Kidney epithelial cell (primary cell): ENCODE data around the gene MAP1S. TPM values are rescaled to one million over a fixed set of nuclear protein-coding genes. Genes with fewer than 3 reads are reported as not detected.
A peak's percentile ranks its signal among the peaks of the same experiment; 100 is the strongest.

Experiments
- DNase-seq: peaks from one replicate; pipeline ENCODE4 v3.0.0-alpha.2; 2010; ENCODE audit warnings: low read depth
- H3K27me3 ChIP-seq: 2 replicates; pipeline ENCODE4 v1.6.0; 2011; ENCODE audit warnings: low read length; ENCODE audit not compliant: control insufficient read depth, insufficient read depth
- H3K36me3 ChIP-seq: 2 replicates; pipeline ENCODE4 v1.5.1; 2011; ENCODE audit warnings: low read length; ENCODE audit not compliant: control insufficient read depth, insufficient read depth
- H3K4me3 ChIP-seq: 2 replicates; pipeline ENCODE4 v1.5.1; 2011; ENCODE audit warnings: low read depth, mild to moderate bottlenecking, control low read depth, low read length
- CTCF ChIP-seq: IDR thresholded peaks from 2 replicates; pipeline ENCODE4 v1.5.1; 2011; ENCODE audit warnings: mild to moderate bottlenecking, moderate library complexity, low read length, control low read depth, inconsistent platforms; ENCODE audit not compliant: insufficient read depth, poor library complexity, severe bottlenecking
- total RNA-seq: library from RNA; depleted of rRNA; stranded (reverse); fragments of >200 nt; gene quantifications from 2 replicates; pipeline ENCODE4 v1.2.3, GENCODE V29; 2015

The MAP1S gene
- total RNA-seq, 1 donor from 2014 or later, result 43.1 TPM

DNA sequence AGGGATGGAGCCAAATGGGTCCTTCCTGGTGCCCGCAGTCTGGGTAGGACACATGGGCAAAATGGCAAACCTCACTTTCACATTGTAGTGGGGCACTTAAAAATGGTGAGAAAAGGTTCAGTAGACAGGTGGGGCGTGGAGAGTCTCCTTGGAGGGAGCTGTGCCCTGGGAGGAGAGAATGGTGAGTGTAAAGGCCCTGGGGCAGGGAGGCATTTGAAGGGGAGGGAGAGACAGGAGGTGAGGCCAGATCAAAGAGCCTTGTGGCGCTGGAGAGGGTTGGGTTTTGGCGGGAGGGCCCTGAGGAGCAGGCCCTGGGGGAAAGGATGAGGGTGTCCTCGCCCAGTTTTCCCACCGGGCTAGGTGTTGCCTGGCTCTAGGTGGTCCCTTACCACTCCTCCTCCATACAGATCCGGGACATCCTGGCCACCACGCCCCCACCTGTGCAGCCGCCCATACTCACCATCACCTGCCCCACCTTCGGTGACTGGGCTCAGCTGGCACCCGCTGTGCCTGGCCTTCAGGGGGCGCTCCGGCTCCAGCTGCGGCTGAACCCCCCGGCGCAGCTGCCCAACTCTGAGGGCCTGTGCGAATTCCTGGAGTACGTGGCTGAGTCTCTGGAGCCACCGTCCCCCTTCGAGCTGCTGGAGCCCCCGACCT is 6.3 kb downstream of the MAP1S start:
- TF ChIP-seq CTCF, result peak; percentile 40
- H3K36me3 ChIP-seq, result peaks cover 3% of the 10 kb centered on the region
- DNase-seq, result no peak
- no peaks in the 10 kb centered on the region for H3K27me3 ChIP-seq
- H3K4me3 ChIP-seq, result no peak overlapping the region

GRCh38 chr19:17726136-17726741 is 7.0 kb downstream of the MAP1S start:
- no peak for DNase-seq
- no peak overlapping the region for H3K4me3 ChIP-seq
- peaks cover 3% of the 10 kb centered on the region for H3K36me3 ChIP-seq
- no peak for TF ChIP-seq CTCF
- no peaks in the 10 kb centered on the region for H3K27me3 ChIP-seq

GRCh38 chr19:17726964-17727773 is 7.9 kb downstream of the MAP1S start:
- Histone ChIP-seq H3K27me3 (no peaks in the 10 kb centered on the region), H3K36me3 (peaks cover 3% of the 10 kb centered on the region), H3K4me3 (no peak overlapping the region)
- no peak for TF ChIP-seq CTCF
- DNase-seq, result no peak

DNA sequence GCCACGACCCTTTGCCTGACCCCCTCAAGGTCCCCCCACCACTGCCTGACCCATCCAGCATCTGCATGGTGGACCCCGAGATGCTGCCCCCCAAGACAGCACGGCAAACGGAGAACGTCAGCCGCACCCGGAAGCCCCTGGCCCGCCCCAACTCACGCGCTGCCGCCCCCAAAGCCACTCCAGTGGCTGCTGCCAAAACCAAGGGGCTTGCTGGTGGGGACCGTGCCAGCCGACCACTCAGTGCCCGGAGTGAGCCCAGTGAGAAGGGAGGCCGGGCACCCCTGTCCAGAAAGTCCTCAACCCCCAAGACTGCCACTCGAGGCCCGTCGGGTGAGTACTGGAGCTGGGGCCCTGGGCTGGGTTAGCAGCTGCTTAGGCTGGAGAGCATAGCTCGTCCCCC is 8.6 kb downstream of the MAP1S start:
- peaks cover 3% of the 10 kb centered on the region for H3K36me3 ChIP-seq
- no peak overlapping the region for H3K4me3 ChIP-seq
- no peaks in the 10 kb centered on the region for H3K27me3 ChIP-seq
- no peak for TF ChIP-seq CTCF
- no peak for DNase-seq

DNA sequence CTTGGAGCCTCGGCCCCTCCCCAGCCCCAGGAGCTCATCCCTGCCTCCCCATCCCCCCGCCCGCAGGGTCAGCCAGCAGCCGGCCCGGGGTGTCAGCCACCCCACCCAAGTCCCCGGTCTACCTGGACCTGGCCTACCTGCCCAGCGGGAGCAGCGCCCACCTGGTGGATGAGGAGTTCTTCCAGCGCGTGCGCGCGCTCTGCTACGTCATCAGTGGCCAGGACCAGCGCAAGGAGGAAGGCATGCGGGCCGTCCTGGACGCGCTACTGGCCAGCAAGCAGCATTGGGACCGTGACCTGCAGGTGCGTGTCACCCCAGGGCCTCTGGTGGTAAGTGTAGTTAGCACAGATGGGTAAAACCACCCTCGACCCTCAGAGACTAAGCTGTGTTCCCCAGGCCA is 13.8 kb downstream of the MAP1S start:
- no peak for TF ChIP-seq CTCF
- Histone ChIP-seq H3K4me3 (no peak overlapping the region), H3K27me3 (no peaks in the 10 kb centered on the region), H3K36me3 (no peaks in the 10 kb centered on the region)
- DNase-seq, result no peak
